H1 (cell line): ENCODE data around the gene LMAN2. TPM values are rescaled to one million over a fixed set of nuclear protein-coding genes. Genes with fewer than 3 reads are reported as not detected.

ENCODE experiments used
- CTCF ChIA-PET: fragments of 300-600 bp; sonication (Branson Sonifier 250); formaldehyde crosslinking; loops from one replicate; lab custom pipeline; 2021; ENCODE audit not compliant: partially characterized antibody; lab: Charles Lee
- POLR2A ChIA-PET: fragments of 300-600 bp; sonication (Branson Sonifier 250); formaldehyde crosslinking; loops from one replicate; lab custom pipeline; 2021; ENCODE audit warnings: inconsistent platforms; ENCODE audit not compliant: partially characterized antibody; lab: Charles Lee
- DNase-seq, 2 experiments: peaks; one replicate each; pipeline versions ENCODE4 v3.0.0 to v3.0.0-alpha.2; 2010 to 2022; ENCODE audit warnings: low spot score in 2 of 2, low read depth in 1 of 2, mixed read lengths in 1 of 2
- FAIRE-seq: peaks from 2 replicates; lab custom pipeline; 2011; peaks lifted over from hg19 to GRCh38; lab: Jason Lieb, UNC
- H2AFZ ChIP-seq: 2 replicates; pipeline ENCODE4 v1.8.1; 2012; ENCODE audit warnings: low read length, inconsistent platforms
- H2AK5ac ChIP-seq: 2 replicates; pipeline ENCODE4 v1.6.1; 2013; ENCODE audit warnings: low read depth, low read length
- H2BK120ac ChIP-seq: replicated peaks from 2 replicates; pipeline ENCODE3; 2013; ENCODE audit warnings: low read depth, low read length, inconsistent platforms
- H2BK12ac ChIP-seq: 2 replicates; pipeline ENCODE4 v1.6.1; 2013; ENCODE audit warnings: low read depth, low read length
- H2BK15ac ChIP-seq: 2 replicates; pipeline ENCODE4 v1.6.1; 2013; ENCODE audit warnings: low read length
- H2BK20ac ChIP-seq: 2 replicates; pipeline ENCODE4 v1.6.1; 2013; ENCODE audit warnings: low read length
- H2BK5ac ChIP-seq: 2 replicates; pipeline ENCODE4 v1.6.1; 2013; ENCODE audit warnings: low read depth, low read length
- H3K14ac ChIP-seq: 2 replicates; pipeline ENCODE4 v1.6.1; 2013; ENCODE audit warnings: inconsistent platforms; ENCODE audit not compliant: insufficient read length
- H3K18ac ChIP-seq: 2 replicates; pipeline ENCODE4 v1.6.1; 2013; ENCODE audit warnings: low read length; ENCODE audit errors: extremely low read depth
- H3K23ac ChIP-seq: 2 replicates; pipeline ENCODE4 v1.6.1; 2013; ENCODE audit warnings: inconsistent platforms; ENCODE audit not compliant: insufficient read length
- H3K23me2 ChIP-seq: 2 replicates; pipeline ENCODE4 v1.6.1; 2013; ENCODE audit warnings: low read depth, low read length
- H3K27ac ChIP-seq: 2 replicates; pipeline ENCODE4 v1.6.1; 2011; ENCODE audit warnings: low read depth, low read length, inconsistent platforms
- H3K27me3 ChIP-seq, 4 experiments: replicated peaks in 1 of 4; 1 replicate in 1 of 4; 2 replicates in 3 of 4; pipeline versions ENCODE4 v1.6.1 to v1.8.1; 2011 to 2013; ENCODE audit warnings: low read length in 3 of 4, mild to moderate bottlenecking in 3 of 4, inconsistent platforms in 2 of 4, mixed read lengths in 2 of 4, moderate library complexity in 1 of 4; ENCODE audit not compliant: control insufficient read depth in 3 of 4, insufficient read depth in 3 of 4; ENCODE audit errors: extremely low read depth in 1 of 4
- H3K36me3 ChIP-seq, 4 experiments: 2 replicates each; pipeline versions ENCODE4 v1.6.1 to v1.8.1; 2011 to 2013; ENCODE audit warnings: mild to moderate bottlenecking in 4 of 4, low read length in 3 of 4, moderate library complexity in 2 of 4, control low read depth in 1 of 4, inconsistent platforms in 1 of 4; ENCODE audit not compliant: insufficient read depth in 4 of 4, control insufficient read depth in 2 of 4
- H3K4ac ChIP-seq: replicated peaks from 2 replicates; pipeline ENCODE3; 2013; ENCODE audit warnings: low read length, low read depth, mixed read lengths, inconsistent platforms; ENCODE audit not compliant: insufficient read length
- H3K4me1 ChIP-seq, 4 experiments: replicated peaks in 1 of 4; 1 replicate in 1 of 4; 2 replicates in 3 of 4; pipeline versions ENCODE4 v1.6.1 to v1.8.1; 2011 to 2013; ENCODE audit warnings: low read length in 3 of 4, inconsistent platforms in 2 of 4, mixed read lengths in 1 of 4; ENCODE audit not compliant: insufficient read depth in 4 of 4, control insufficient read depth in 3 of 4
- H3K4me2 ChIP-seq, 2 experiments: 2 replicates each; pipeline versions ENCODE4 v1.6.1 to v1.8.1; 2011 to 2013; ENCODE audit warnings: low read depth in 2 of 2, low read length in 2 of 2, control low read depth in 1 of 2, inconsistent platforms in 1 of 2, mild to moderate bottlenecking in 1 of 2; ENCODE audit not compliant: insufficient read depth in 1 of 2
- H3K4me3 ChIP-seq, 4 experiments: fragments of 200-600, 300-600 bp in 1 of 4; sonication (generic), shearing (Covaris generic), sonication (Bioruptor Twin) in 1 of 4; 2 replicates each; pipeline versions ENCODE4 v1.5.1 to v1.8.1; 2011 to 2016; ENCODE audit warnings: low read length in 4 of 4, low read depth in 3 of 4, control low read depth in 2 of 4, inconsistent platforms in 2 of 4, mild to moderate bottlenecking in 2 of 4, mixed read lengths in 1 of 4, moderate library complexity in 1 of 4; ENCODE audit not compliant: insufficient read depth in 2 of 4; ENCODE audit errors: extremely low read depth in 1 of 4
- H3K56ac ChIP-seq: replicated peaks from 2 replicates; pipeline ENCODE3; 2013; ENCODE audit warnings: low read depth, mild to moderate bottlenecking, mixed read lengths, low read length, inconsistent platforms; ENCODE audit not compliant: insufficient read length
- H3K79me1 ChIP-seq: 2 replicates; pipeline ENCODE4 v1.6.1; 2013; ENCODE audit warnings: low read depth, low read length, control low read depth
- H3K79me2 ChIP-seq, 2 experiments: 2 replicates each; pipeline versions ENCODE4 v1.6.1 to v1.8.1; 2012 to 2013; ENCODE audit warnings: low read length in 2 of 2, mild to moderate bottlenecking in 2 of 2, inconsistent platforms in 1 of 2; ENCODE audit not compliant: insufficient read depth in 2 of 2, control insufficient read depth in 1 of 2
- H3K9ac ChIP-seq, 4 experiments: replicated peaks in 1 of 4; 1 replicate in 1 of 4; 2 replicates in 3 of 4; pipeline versions ENCODE4 v1.6.1 to v1.8.1; 2011 to 2013; ENCODE audit warnings: low read depth in 3 of 4, low read length in 3 of 4, control low read depth in 2 of 4, mild to moderate bottlenecking in 2 of 4, moderate library complexity in 2 of 4, inconsistent platforms in 1 of 4; ENCODE audit errors: extremely low read depth in 1 of 4
- H3K9me3 ChIP-seq, 2 experiments: 2 replicates each; pipeline versions ENCODE4 v1.6.1 to v1.8.1; 2012 to 2013; ENCODE audit warnings: mild to moderate bottlenecking in 2 of 2, moderate library complexity in 2 of 2, control low read depth in 1 of 2, inconsistent platforms in 1 of 2, low read depth in 1 of 2, low read length in 1 of 2, mixed read lengths in 1 of 2; ENCODE audit not compliant: insufficient read depth in 2 of 2
- H4K20me1 ChIP-seq, 2 experiments: replicated peaks in 1 of 2; 2 replicates each; pipeline versions ENCODE3 to v1.8.1; 2011 to 2013; ENCODE audit warnings: inconsistent platforms in 2 of 2, low read length in 2 of 2, mild to moderate bottlenecking in 1 of 2; ENCODE audit not compliant: insufficient read depth in 2 of 2, control insufficient read depth in 1 of 2
- H4K5ac ChIP-seq: 2 replicates; pipeline ENCODE4 v1.6.1; 2013; ENCODE audit warnings: low read length, low read depth, mixed read lengths, inconsistent platforms; ENCODE audit not compliant: insufficient read length
- H4K8ac ChIP-seq: 2 replicates; pipeline ENCODE4 v1.8.0; 2013; ENCODE audit warnings: mild to moderate bottlenecking, moderate library complexity, low read length, inconsistent platforms; ENCODE audit not compliant: insufficient read depth; ENCODE audit errors: extremely low read depth
- H4K91ac ChIP-seq: replicated peaks from 2 replicates; pipeline ENCODE3; 2013; ENCODE audit warnings: low read length, mixed read lengths, inconsistent platforms; ENCODE audit not compliant: insufficient read length
- CHD2 ChIP-seq: IDR thresholded peaks from 2 replicates; pipeline ENCODE4 v1.6.1; 2012; ENCODE audit warnings: low read length, improper control_type of control experiment
- KDM5A ChIP-seq: fragments of 200-600 bp; IDR thresholded peaks from 2 replicates; pipeline ENCODE4 v1.7.1; 2012; ENCODE audit warnings: mild to moderate bottlenecking, low read length, inconsistent platforms, mixed read lengths
- POU5F1 ChIP-seq: IDR thresholded peaks from 2 replicates; pipeline ENCODE4 v1.6.1; 2011; ENCODE audit warnings: low read depth, mild to moderate bottlenecking, low read length, moderate library complexity
- SIN3A ChIP-seq, 2 experiments: IDR thresholded peaks in 1 of 2; conservative IDR thresholded peaks in 1 of 2; 2 replicates each; pipeline ENCODE4 v1.6.1; 2011 to 2012; ENCODE audit warnings: low read length in 2 of 2, improper control_type of control experiment in 1 of 2, low read depth in 1 of 2, mild to moderate bottlenecking in 1 of 2
- SP2 ChIP-seq: IDR thresholded peaks from 2 replicates; pipeline ENCODE4 v1.6.1; 2012; ENCODE audit warnings: mild to moderate bottlenecking, low read length, inconsistent platforms
- TCF12 ChIP-seq: IDR thresholded peaks from 2 replicates; pipeline ENCODE4 v1.6.1; 2011; ENCODE audit warnings: low read depth, mild to moderate bottlenecking, low read length
- TEAD4 ChIP-seq: IDR thresholded peaks from 2 replicates; pipeline ENCODE4 v1.6.1; 2012; ENCODE audit warnings: low read depth, low read length, inconsistent platforms, mixed read lengths
- ZNF274 ChIP-seq: IDR thresholded peaks from 2 replicates; pipeline ENCODE4 v1.7.0; 2012; ENCODE audit warnings: low read length, borderline replicate concordance; ENCODE audit errors: extremely low read depth
- WGBS, 2 experiments: shearing (Covaris generic) in 1 of 2; methylation state at CpG; one replicate each; pipeline versions ENCODE4 v1.1.6 to v1.1.7; 2013 to 2015; ENCODE audit warnings: low lambda C conversion rate in 2 of 2, mixed read lengths in 2 of 2, inconsistent platforms in 1 of 2, low coverage in 1 of 2, missing lambda C conversion rate in 1 of 2; ENCODE audit not compliant: insufficient replicate concordance in 2 of 2, insufficient coverage in 1 of 2, insufficient read length in 1 of 2; ENCODE audit errors: extremely low coverage in 1 of 2, missing lambda C conversion rate in 1 of 2; 5-methylcytosine and 5-hydroxymethylcytosine counted together
- polyA plus RNA-seq, 7 experiments: library from polyadenylated mRNA; depleted of rRNA in 3 of 7; stranded (reverse) in 5 of 7; unstranded in 2 of 7; fragments of >200 nt in 5 of 7; fragments of 200-250 nt in 2 of 7; gene quantifications; 1 replicate in 5 of 7; 2 replicates in 1 of 7; 4 replicates in 1 of 7; pipeline versions ENCODE4 v1.2.1 to v1.2.3, GENCODE V29; 2011 to 2013; ENCODE audit warnings: missing spikeins in 2 of 7, mixed read lengths in 2 of 7
- total RNA-seq: library from RNA; stranded (reverse); fragmentation: NEBNext Ultra II Directional; extraction: Animal tissue kit (Norgen Biotek cat#: 25700); gene quantifications from 2 replicates; pipeline ENCODE4 v1.2.1, GENCODE V29; 2021
- TF ChIP-seq, protein P1 (sequence below), 3 experiments: IDR thresholded peaks; 1 replicate in 2 of 3; 2 replicates in 1 of 3; pipeline versions ENCODE4 v1.5.1 to v1.6.1; 2011; ENCODE audit warnings: low read length in 3 of 3, mild to moderate bottlenecking in 3 of 3, inconsistent platforms in 2 of 3, low read depth in 1 of 3, moderate library complexity in 1 of 3; ENCODE audit not compliant: insufficient read depth in 1 of 3; ENCODE audit errors: control extremely low read depth in 1 of 3
- TF ChIP-seq, protein P2 (sequence below): IDR thresholded peaks from 2 replicates; pipeline ENCODE4 v1.6.1; 2011; ENCODE audit warnings: low read length, improper control_type of control experiment

Gene LMAN2
- total and polyA plus RNA-seq, 2 of the 8 experiments (the other 6 are each of a cell fraction or from before 2014, with no cell fraction given): 116 to 225 TPM

DNA sequence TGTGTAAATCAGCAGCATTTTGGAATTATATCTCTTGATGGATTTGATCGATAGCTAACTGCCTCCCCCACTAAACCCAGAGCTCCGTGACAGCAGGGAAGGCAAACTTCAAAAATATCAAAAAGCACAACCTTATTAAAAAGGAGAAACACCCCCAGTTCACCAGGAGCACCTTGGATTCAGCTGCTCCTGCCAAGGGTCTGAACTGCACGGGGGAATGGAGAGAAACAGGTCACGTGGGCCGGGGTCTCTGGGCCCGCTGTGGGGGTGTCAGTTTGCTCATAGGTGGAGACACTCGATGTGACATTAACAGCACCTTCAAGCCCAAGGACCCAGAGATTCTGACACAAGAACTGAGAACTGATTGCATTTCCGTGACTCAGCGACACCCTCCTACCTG is 31.7 kb upstream of the LMAN2 start:
- no peaks in the 10 kb centered on the region for H3K9me3 ChIP-seq
- no peak overlapping the region for H2BK120ac ChIP-seq
- H3K9ac ChIP-seq: no peak overlapping the region; a peak in 1 of 7 replicates
- H2AFZ ChIP-seq: no peak overlapping the region
- FAIRE-seq (no peak), DNase-seq (no peak)
- no peak overlapping the region for H2AK5ac ChIP-seq
- H2BK15ac ChIP-seq: no peak overlapping the region
- H3K23ac ChIP-seq: no peak overlapping the region
- H3K4me2 ChIP-seq: no peak overlapping the region
- CTCF ChIA-PET: interaction anchor here (0.6 to 18.7 kb wide), 18 partner anchors 8 to 97 kb away, joined by 3 to 430 read pairs (median 4); partner anchors contain the start of gene PRR7
- H3K4ac ChIP-seq: no peak overlapping the region
- no peak overlapping the region for H3K14ac ChIP-seq
- no peak overlapping the region for H3K56ac ChIP-seq
- no peak overlapping the region for H4K91ac ChIP-seq
- H3K27ac ChIP-seq: no peak overlapping the region
- no peak overlapping the region for H4K5ac ChIP-seq
- no peaks in the 10 kb centered on the region for H3K36me3 ChIP-seq
- H3K79me2 ChIP-seq: no peaks in the 10 kb centered on the region
- no peak overlapping the region for H2BK5ac ChIP-seq
- peaks cover 0 to 2% (median under 1%) of the 10 kb centered on the region in 4 experiments; a peak in 3 of 7 replicates for H3K27me3 ChIP-seq
- no peak overlapping the region for H3K4me3 ChIP-seq
- no peaks in the 10 kb centered on the region for H3K23me2 ChIP-seq
- POLR2A ChIA-PET: interaction anchor here (0.9 to 6.0 kb wide), 13 partner anchors 10 to 80 kb away, joined by 3 to 49 read pairs (median 4); partner anchors contain the start of genes GRK6, LMAN2 and PRR7
- H4K8ac ChIP-seq: no peak overlapping the region; the same call in 1 of the 2 replicates
- H2BK20ac ChIP-seq: no peak overlapping the region
- no peaks in the 10 kb centered on the region for H3K79me1 ChIP-seq
- WGBS, 2 experiments: 91% methylated on average over 9 of the region's 9 CpGs; no CpG with 5 or more reads in 1 of the 2 experiments
- H4K20me1 ChIP-seq: no peaks in the 10 kb centered on the region
- H2BK12ac ChIP-seq: no peak overlapping the region
- H3K4me1 ChIP-seq: peaks cover 0 to 7% (median 2%) of the 10 kb centered on the region in 4 experiments; a peak in 3 of 7 replicates
- H3K18ac ChIP-seq: no peak overlapping the region
- TF ChIP-seq SIN3A (conservative IDR thresholded peaks at IDR 0.05 in 1 of 2, IDR thresholded peaks at IDR 0.05 in 1 of 2; ENCODE audit: low read depth in 1 of 2, low read length in 2 of 2) (no peak), POU5F1 (no peak), ZNF274 (no peak), KDM5A (no peak), TCF12 (no peak), SP2 (no peak), TEAD4 (no peak), CHD2 (no peak)
- TF ChIP-seq, protein P1, sequence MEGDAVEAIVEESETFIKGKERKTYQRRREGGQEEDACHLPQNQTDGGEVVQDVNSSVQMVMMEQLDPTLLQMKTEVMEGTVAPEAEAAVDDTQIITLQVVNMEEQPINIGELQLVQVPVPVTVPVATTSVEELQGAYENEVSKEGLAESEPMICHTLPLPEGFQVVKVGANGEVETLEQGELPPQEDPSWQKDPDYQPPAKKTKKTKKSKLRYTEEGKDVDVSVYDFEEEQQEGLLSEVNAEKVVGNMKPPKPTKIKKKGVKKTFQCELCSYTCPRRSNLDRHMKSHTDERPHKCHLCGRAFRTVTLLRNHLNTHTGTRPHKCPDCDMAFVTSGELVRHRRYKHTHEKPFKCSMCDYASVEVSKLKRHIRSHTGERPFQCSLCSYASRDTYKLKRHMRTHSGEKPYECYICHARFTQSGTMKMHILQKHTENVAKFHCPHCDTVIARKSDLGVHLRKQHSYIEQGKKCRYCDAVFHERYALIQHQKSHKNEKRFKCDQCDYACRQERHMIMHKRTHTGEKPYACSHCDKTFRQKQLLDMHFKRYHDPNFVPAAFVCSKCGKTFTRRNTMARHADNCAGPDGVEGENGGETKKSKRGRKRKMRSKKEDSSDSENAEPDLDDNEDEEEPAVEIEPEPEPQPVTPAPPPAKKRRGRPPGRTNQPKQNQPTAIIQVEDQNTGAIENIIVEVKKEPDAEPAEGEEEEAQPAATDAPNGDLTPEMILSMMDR (IDR thresholded peaks at IDR 0.05; ENCODE audit: control extremely low read depth in 1 of 3, insufficient read depth in 1 of 3, low read depth in 1 of 3, low read length in 3 of 3): no peak
- TF ChIP-seq, protein P2, sequence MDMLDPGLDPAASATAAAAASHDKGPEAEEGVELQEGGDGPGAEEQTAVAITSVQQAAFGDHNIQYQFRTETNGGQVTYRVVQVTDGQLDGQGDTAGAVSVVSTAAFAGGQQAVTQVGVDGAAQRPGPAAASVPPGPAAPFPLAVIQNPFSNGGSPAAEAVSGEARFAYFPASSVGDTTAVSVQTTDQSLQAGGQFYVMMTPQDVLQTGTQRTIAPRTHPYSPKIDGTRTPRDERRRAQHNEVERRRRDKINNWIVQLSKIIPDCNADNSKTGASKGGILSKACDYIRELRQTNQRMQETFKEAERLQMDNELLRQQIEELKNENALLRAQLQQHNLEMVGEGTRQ: no peak
